CMK (cell line): ENCODE data around the gene DDX42.
A peak's percentile ranks its signal among the peaks of the same experiment; 100 is the strongest.
"Not testable (repeated sequence)": the region's sequence is repeated elsewhere in the genome, so short reads cannot be mapped to it uniquely, and the experiment has no call there.

ENCODE experiments used
- DNase-seq: peaks from one replicate; pipeline ENCODE4 v3.0.0-alpha.2; 2010; ENCODE audit warnings: low read depth

The DDX42 gene

DNA sequence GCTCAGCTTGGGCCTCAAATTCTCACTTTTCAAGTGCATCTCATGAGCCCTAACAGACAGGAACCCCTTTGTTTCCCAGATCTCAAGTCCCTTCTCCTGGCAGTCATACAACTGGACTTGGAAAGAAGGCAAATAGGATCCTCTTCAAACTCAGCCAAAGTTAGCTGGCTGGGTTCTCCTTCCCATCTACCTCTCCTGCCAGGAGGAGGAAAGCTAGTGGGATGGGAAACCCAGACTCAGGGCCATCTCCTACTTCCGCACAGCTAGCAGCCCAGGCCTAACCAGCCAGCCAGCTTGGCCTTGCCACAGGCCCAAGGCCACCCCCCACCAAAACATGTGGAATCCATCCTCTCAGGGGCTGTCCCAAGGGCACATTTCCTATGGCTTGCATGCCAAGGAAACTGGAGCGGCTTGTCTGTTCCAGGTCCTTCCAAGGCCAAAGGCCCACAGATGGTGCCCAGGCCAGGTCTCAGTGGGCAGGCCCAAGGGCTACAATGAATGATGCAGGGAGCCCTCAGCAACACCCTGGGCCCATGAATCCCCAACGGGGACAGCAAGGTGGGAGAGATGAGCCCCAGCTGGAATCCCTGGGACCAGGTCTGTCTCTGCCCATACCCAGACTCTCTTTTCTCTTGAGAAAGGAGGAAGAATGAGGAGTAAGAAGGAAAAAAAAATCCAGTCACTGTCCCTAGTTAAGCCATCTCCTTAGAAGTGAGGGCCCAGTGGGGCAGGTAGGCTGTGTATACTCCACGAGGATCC is 66.8 kb downstream of the DDX42 start:
- DNase-seq: no peak

DNA sequence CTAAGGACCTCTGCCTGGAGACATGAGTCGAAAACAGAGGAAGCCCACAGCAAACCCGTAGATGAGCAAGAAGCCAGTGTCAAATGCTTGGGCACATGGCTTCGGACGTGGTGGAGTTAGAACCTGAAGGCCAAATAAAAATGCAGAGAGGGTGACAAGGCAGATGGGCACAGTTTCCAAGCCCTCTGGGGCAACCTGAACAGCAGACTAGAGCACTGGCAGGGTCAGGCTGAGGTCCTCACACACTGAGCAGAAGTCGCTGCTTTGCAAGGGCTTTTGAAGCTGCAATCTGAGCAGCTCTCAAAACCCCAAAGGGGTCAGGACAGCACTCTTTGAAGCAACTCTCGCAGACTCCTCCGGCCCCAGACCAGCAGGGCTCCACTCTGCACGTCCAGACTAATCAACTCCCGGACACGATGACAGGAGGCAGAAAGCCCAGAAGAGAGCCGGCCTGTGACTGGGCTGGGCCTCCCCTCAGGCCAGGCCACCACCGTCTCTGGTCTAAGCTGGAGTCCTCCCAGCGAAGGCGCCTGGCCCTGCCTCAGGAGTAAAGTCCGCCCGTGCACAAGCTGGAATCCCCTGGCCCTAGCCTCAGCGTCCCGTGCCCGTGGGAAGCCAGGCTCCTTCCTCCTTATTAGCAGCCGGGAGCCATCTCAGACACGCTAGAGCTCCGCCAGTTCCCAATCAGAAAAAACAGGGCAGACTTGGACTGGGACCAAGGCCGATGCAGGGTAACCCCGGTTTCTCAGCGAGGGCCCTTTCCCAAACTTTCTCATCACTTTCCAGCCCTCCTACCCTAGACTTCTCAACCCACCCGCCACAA is 67.6 kb downstream of the DDX42 start:
- DNase-seq: no peak

DNA sequence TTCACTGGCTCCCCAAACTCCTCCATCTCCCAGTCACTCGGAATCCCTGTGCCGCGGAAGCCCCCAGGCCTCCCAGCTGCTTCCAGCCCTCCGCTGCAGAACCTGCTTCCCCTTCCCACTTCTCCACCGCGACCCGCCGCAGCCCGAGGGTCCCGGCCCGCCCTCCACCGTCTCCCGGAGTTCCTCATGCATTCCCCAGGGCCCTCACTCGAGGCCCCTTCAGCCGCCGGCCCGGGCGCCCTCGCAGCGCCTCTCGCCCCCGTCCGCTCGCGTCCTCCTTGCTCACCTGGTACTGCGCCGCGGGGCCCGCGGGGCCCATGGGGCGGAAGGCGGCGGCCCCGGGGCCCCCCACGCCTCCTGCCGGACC is 68.2 kb downstream of the DDX42 start:
- peak; percentile 45 for DNase-seq

DNA sequence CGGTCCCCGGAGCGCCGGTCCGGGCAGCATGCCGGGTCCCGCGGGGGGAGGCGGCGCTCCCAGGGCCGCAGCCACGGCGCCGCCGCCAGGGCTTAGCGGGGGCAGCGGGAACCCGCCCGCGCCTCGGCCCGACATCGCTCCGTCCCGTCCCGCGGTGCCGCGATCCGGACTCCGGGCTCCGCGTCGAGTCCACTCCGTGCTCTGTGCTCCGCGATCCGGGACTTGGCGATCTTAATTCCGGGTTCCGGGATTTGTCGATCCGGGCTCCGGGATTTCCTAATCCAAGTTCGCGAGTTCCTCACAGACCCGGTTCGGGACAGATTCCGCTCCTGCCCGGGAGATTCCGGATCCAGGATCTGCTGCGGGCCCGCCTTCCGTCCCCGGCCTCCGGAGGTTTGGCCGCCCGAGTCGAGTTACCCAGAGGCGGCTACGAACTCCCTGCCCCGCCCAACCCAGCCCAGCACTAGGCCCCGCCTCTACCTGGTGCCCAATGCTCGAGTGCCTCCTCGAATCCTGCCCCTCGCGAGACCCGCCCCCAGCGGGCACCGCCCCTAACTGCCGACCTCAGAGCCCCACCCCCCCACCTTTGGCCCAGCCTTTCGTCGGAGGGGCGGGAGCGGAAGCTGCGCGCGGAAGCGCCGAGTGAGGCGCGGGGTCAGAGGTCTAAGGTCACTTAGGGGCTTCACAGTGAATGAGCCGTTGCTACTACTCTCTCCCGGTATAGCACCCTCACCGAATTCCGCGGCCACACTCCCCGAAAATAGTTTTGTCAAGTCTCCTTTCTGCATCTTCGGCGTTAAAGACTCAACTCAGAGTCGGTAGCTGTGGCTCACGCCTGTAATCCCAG is 68.8 kb downstream of the DDX42 start, which contains the start of gene SMARCD2:
Gene SMARCD2, minus strand, starts transcription at position 146 of the 847 bp plus-strand sequence. Its CDS starts 11 bp downstream, at position 135.
- DNase-seq: peak; percentile 97

DNA sequence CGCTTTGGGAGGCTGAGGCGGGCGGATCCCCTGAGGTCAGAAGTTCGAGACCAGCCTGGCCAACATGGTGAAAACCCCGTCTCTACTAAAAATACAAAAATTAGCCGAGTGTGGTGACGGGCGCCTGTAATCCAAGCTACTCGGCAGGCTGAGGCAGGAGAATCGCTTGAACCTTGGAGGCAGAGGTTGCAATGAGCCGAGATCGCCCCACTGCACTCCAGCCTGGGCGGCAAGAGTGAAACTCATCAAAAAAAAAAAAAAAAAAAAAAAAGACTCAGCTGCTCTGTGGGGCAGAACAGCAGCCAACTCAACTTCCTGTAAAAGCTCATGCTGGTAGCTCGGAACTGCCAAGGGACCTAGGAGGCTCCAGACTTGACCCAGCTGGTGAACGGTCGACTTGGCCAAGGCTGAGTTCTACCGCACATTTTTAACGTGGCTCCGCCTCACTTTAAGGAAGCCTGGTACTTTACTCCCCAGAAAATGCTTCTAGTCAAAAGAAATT is 69.5 kb downstream of the DDX42 start:
- peak; percentile 52 for DNase-seq

DNA sequence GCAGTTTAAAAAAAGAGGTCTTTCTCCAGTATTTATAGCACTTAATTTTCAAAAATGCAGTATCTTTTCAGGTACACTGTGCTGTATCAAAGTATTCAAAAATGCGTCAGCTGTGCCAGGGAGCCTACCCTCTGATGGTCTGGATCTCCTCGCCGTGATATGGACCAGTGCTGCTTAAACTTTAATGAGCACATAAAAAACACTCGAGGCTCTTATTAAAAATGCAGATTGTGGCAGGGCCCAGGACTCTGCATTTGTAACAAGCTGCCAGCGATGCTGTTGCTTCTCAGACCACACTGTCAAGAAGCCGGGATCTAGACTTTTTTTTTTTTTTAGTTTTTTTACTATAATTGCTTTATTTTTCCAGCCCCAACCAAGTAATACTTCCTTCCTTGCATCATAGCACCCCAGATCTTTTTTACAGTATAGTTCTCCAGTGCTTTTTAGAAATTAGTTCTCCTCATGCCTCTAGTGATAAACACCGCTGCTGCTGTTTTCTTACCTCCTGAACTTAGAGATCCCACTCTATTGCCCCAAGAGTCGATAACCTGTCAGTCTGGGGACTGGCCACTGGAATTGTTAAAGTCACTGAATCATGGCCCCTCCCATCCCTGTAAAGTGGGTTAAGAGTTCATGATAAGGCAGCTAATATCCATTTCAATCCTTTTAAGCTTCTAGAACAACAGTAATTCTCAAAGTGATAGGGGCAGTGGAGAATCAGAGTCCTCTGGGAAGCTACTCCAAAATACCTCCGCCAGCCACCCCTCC is 70.1 kb downstream of the DDX42 start:
- no peak for DNase-seq

DNA sequence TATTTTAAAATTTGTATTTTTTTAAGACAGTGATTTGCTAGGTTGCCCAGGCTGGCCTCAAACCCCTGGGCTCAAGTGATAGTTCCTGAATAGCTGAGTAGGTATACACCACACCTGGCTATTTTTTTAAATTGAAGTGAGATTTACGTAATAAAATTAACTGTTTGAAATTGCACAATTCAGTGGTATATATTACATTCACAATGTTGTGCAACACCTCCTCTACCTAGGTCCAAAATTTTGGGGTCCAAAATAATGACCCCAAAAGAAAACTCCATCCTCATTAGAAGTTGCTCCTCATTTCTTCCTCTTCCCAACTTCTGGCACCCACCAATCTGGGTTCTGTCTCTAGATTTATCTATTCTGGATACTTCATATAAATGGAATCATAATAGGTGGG is 71.5 kb downstream of the DDX42 start:
- no peak for DNase-seq

DNA sequence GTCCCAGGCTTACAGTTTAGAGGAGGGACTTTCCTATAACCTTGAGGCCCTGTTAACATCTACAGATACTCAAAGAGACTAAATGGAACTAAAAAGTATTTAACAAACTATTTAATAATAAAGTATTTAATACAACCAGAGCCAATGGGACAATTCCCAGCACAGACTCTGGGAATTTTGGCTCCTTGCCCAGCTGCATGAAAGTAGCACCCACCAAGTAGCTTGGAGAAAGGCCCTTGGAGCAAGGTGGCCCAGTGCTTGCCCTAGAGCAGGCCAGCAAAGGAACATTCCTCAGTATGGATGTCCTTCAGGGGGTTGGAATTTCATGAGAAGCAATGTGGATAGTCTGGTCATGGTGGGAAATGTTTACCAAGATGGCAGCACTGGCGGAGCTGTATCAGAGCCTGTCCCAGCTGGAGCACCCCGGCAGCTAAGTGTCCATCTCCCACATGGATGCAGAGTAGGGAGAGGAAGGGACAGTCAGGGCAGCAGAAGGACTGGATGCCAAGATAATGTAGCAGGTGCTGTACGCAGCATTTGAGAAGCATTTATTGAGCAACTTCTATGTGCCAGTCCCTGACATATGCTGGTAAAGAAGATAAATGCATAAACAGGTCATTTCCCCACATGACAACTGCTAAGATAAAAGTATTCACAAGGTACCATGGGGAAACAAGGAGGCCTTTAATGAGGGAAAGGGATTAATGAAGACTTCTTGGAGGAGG is 73.7 kb downstream of the DDX42 start:
- DNase-seq: no peak

DNA sequence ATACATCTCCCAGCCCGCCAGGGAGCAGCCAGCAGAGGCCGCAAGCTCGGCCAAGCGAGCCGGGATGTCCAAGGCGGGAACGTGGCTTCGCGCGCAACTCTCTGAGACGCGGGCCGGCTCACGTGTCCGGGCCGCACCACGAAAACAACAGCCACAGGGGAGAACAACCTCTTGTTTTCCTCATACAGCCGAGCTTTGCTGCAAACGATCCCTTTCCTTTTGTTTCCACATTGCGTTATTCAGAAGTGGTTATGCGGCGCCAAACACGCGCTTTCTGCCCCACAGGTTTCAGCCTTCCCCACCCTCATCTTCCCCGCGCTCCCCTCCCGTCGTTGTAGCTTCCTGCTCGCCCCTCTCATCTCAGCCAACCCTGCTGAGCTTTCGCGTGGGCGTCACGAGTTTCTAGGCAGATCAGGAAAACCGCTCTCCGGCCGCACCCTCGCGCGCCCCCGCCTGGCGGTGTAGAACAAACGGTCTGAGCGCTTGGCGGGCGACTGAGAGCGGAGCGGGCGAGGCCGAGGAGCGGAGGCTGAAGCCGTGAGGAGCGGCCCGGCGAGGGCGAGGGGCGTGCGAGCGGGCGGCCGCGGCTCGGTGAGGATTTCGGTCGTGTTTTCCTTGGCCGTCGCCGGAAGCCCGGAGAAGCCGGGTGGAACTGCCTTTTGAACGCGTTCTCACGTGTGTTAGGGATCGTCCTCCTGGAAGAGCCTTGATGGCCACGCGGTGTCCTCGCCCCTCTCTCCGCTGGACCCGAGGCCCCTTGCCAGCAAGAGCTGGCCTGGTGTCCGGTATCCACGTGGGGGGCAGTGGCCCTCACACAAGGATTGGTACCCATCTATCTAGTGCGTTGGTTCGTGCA is 75.1 kb downstream of the DDX42 start:
- DNase-seq: peak; percentile 87

DNA sequence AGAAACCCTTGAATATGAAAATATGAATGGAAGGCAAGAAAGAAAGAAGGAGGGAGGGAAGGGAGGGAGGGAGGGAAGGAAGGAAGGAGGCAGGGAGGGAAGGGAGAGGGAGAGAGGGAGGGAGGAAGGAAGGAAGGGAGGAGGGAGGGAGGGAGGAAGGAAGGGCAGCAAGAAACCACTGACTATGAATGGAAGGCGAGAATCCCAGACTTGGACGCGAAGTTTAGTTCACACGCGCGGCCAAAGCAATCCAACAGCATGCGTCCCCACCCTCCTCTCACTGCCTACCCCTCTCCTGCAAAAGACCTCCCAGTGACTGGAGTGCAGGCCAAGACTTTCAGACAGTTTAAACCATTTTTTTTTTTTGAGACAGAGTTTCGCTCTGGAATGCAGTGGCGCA is 76.4 kb downstream of the DDX42 start:
- no peak for DNase-seq

DNA sequence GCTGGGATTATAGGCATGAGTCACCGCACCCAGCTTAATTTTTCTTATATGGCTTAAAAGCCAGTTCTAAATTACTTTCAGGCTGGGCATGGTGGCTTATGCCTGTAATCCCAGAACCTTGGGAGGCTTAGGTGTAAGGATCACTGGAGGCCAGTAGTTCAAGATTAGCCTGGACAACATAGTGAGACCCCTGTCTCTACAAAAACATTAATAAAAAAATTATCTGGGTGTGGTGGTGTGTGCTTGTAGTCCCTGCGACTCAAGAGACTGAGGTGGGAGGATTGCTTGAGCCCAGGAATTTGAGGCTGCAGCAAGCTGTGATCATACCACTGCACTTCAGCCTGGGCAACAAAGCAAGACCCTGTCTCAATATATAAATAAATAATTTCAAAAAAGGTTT is 79.3 kb downstream of the DDX42 start:
- no peak for DNase-seq

DNA sequence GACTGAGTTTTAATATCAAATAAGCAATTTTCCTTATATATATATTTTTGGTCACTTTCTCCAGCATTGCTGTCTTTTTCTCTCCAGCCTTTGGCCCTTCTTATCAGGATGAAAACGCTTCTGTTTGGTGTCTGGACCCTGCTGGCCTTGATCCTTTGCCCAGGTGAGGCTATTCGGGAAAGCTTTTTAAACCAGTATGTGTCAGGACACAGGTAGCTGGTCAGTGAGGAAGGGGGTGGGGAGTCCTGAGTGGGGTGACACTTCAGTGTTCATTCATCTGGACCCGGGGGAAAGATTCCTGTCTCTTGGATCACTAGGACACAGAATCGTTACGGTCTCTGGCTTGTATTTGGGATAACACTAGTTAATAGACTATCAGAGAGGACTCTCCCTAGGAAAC is 80.7 kb downstream of the DDX42 start:
- no peak for DNase-seq

DNA sequence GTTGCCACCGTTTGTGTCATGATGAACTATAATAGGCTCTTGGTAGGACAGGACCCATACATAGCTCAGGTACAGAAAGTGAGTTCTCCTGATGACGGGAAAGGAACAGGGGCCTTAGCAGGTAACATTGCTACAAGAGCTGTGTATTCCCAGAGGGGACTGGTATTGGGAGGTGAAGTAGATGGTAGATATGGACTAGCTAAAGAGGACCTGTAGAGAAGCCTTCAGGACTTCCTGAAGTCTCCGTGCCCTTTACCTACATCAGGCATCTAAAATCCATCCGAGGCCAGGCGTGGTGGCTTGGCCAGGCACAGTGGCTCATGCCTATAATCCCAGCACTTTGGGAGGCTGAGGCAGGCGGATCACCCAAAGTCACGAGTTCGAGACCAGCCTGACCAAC is 81.2 kb downstream of the DDX42 start:
- no peak for DNase-seq

DNA sequence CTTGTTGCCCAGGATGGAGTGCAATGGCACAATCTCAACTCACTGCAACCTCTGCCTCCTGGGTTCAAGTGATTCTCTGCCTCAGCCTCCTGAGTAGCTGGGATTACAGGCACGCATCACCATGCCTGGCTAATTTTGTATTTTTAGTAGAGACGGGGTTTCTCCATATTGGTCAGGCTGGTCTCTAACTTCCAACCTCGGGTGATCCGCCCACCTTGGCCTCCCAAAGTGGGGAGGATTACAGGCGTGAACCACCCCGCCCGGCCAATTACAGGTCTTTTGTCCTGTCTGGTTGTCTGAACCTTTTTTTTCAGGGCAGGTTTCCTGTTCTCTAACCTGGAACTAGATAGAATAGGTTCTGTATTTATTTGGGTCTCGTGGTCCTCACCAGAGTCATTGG is 82.5 kb downstream of the DDX42 start:
- not testable (repeated sequence) for DNase-seq

DNA sequence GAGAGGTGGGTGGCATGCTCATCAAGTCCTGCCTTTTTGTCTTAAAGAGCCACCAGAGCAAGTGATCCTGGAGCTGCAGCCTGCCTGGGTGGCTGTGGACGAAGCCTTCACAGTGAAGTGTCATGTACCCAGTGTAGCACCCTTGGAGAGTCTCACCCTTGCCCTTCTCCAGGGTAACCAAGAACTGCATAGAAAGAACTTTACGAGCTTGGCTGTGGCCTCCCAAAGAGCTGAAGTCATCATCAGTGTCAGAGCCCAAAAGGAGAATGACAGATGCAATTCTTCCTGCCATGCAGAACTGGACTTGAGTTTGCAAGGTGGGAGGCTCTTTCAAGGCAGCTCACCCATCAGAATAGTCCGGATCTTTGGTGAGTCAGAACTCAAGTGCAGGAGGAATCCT is 85.3 kb downstream of the DDX42 start:
- no peak for DNase-seq

DNA sequence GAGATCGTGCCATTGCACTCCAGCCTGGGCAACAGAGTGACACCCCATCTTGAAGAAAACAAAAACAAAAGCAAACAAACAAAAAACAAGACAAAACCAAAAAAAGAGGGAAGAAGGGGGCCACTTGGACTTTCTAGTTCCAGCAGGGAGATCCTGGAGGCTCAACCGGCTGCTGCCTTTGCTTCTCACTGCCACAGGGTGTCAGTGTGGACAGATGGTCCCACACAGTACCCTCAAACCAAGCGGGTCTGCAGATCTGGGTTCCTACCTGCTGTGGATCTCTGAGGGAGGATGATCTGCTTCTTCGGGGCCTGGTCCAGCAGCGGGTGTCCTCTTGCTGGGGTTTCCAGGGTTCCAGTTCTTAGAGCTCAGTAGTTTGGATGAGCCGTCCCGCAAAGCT is 92.7 kb downstream of the DDX42 start:
- not testable (repeated sequence) for DNase-seq
